Cardiac fibroblast (primary cell): ENCODE measurements around the gene DOCK3.

ENCODE experiments used
- DNase-seq, 2 donors: peaks; one replicate each; pipeline versions ENCODE4 v3.0.0 to v3.0.0-alpha.2; 2010; ENCODE audit warnings: low read depth in 2 of 2
- H3K4me3 ChIP-seq, 2 donors: replicated peaks in 1 of 2; 1 replicate in 1 of 2; 2 replicates in 1 of 2; pipeline ENCODE4 v1.5.1; 2011; ENCODE audit warnings: low read depth in 2 of 2, low read length in 2 of 2, mild to moderate bottlenecking in 2 of 2, moderate library complexity in 1 of 2
- CTCF ChIP-seq: IDR thresholded peaks from one replicate; pipeline ENCODE4 v1.5.1; 2011; ENCODE audit warnings: low read depth, mild to moderate bottlenecking, low read length, inconsistent platforms

Gene DOCK3

GRCh38 chr3:51311055-51311454 is 636.3 kb downstream of the DOCK3 start:
- no peak overlapping the region for H3K4me3 ChIP-seq
- peak; percentile 47 for TF ChIP-seq CTCF
- DNase-seq: peak; percentile 49 to 53

- no peak for DNase-seq
- no peak for TF ChIP-seq CTCF
- H3K4me3 ChIP-seq: no peak overlapping the region
These were observed 653.5 kb downstream of the DOCK3 start for GRCh38 chr3:51328206-51328605.

GRCh38 chr3:51330046-51330445 is 655.3 kb downstream of the DOCK3 start:
- H3K4me3 ChIP-seq: no peak overlapping the region
- no peak for DNase-seq
- TF ChIP-seq CTCF: no peak

GRCh38 chr3:51332156-51332555 is 657.4 kb downstream of the DOCK3 start:
- DNase-seq: no peak
- no peak overlapping the region for H3K4me3 ChIP-seq
- TF ChIP-seq CTCF: no peak

GRCh38 chr3:51333021-51333420 is 658.3 kb downstream of the DOCK3 start:
- TF ChIP-seq CTCF: no peak
- DNase-seq: no peak
- H3K4me3 ChIP-seq: no peak overlapping the region

GRCh38 chr3:51336261-51336660 is 661.5 kb downstream of the DOCK3 start:
- no peak overlapping the region for H3K4me3 ChIP-seq
- TF ChIP-seq CTCF: no peak

GRCh38 chr3:51337666-51338065 is 662.9 kb downstream of the DOCK3 start:
- DNase-seq: no peak

More at GRCh38 chr3:51336261-51336660, 661.5 kb downstream of the DOCK3 start:
- no peak for DNase-seq

More at GRCh38 chr3:51337666-51338065, 662.9 kb downstream of the DOCK3 start:
- TF ChIP-seq CTCF: no peak
- no peak overlapping the region for H3K4me3 ChIP-seq
